HEK293 (cell line): Measurements from ENCODE around the gene SLC2A4RG.

Source experiments
- GFI1B ChIP-seq: fragments of 450-650 bp; formaldehyde crosslinking; IDR thresholded peaks from 2 replicates; pipeline ENCODE4 v1.5.1; 2016; ENCODE audit warnings: missing biosample characterization, missing genetic modification characterization
- MYNN ChIP-seq: fragments of 450-650 bp; formaldehyde crosslinking; IDR thresholded peaks from 2 replicates; pipeline ENCODE4 v1.5.1; 2016; ENCODE audit warnings: missing biosample characterization, missing genetic modification characterization, borderline replicate concordance
- SCRT1 ChIP-seq: fragments of 450-650 bp; formaldehyde crosslinking; IDR thresholded peaks from 2 replicates; pipeline ENCODE4 v1.5.1; 2016; ENCODE audit warnings: missing biosample characterization, missing genetic modification characterization, borderline replicate concordance
- SP7 ChIP-seq: fragments of 450-650 bp; formaldehyde crosslinking; IDR thresholded peaks from 2 replicates; pipeline ENCODE4 v1.5.1; 2016; ENCODE audit warnings: missing biosample characterization, missing genetic modification characterization
- ZBTB8A ChIP-seq: fragments of 450-650 bp; formaldehyde crosslinking; IDR thresholded peaks from 2 replicates; pipeline ENCODE4 v1.5.1; 2016; ENCODE audit warnings: missing biosample characterization, missing genetic modification characterization
- ZNF239 ChIP-seq: fragments of 450-650 bp; formaldehyde crosslinking; IDR thresholded peaks from 2 replicates; pipeline ENCODE4 v1.5.1; 2016; ENCODE audit warnings: missing biosample characterization, missing genetic modification characterization
- ZNF274 ChIP-seq, 2 experiments: fragments of 200-500 bp in 1 of 2; fragments of 450-650 bp in 1 of 2; sonication (Bioruptor generic) in 1 of 2; formaldehyde crosslinking in 1 of 2; IDR thresholded peaks; 2 replicates each; pipeline versions ENCODE4 v1.5.1 to v1.6.1; 2014 to 2016; ENCODE audit warnings: borderline replicate concordance in 1 of 2, inconsistent platforms in 1 of 2, low read length in 1 of 2, missing biosample characterization in 1 of 2, missing genetic modification characterization in 1 of 2
- ZNF416 ChIP-seq: fragments of 450-650 bp; formaldehyde crosslinking; IDR thresholded peaks from 2 replicates; pipeline ENCODE4 v1.5.1; 2016; ENCODE audit warnings: missing biosample characterization, missing genetic modification characterization
- ZNF600 ChIP-seq: fragments of 450-650 bp; formaldehyde crosslinking; IDR thresholded peaks from 2 replicates; pipeline ENCODE4 v1.5.1; 2016; ENCODE audit warnings: missing biosample characterization, missing genetic modification characterization
- TF ChIP-seq, protein P1 (sequence below): fragments of 450-650 bp; formaldehyde crosslinking; IDR thresholded peaks from 2 replicates; pipeline ENCODE4 v1.5.1; 2016; ENCODE audit warnings: missing biosample characterization, missing genetic modification characterization
- TF ChIP-seq, protein P2 (sequence below): fragments of 450-650 bp; formaldehyde crosslinking; IDR thresholded peaks from 2 replicates; pipeline ENCODE4 v1.5.1; 2016; ENCODE audit warnings: missing biosample characterization, missing genetic modification characterization
- TF ChIP-seq, protein P3 (sequence below): fragments of 450-650 bp; formaldehyde crosslinking; IDR thresholded peaks from 2 replicates; pipeline ENCODE4 v1.5.1; 2016; ENCODE audit warnings: missing biosample characterization, missing genetic modification characterization
- TF ChIP-seq, protein P4 (sequence below): fragments of 450-650 bp; formaldehyde crosslinking; IDR thresholded peaks from 2 replicates; pipeline ENCODE4 v1.5.1; 2017; ENCODE audit warnings: missing biosample characterization, missing genetic modification characterization

DNA sequence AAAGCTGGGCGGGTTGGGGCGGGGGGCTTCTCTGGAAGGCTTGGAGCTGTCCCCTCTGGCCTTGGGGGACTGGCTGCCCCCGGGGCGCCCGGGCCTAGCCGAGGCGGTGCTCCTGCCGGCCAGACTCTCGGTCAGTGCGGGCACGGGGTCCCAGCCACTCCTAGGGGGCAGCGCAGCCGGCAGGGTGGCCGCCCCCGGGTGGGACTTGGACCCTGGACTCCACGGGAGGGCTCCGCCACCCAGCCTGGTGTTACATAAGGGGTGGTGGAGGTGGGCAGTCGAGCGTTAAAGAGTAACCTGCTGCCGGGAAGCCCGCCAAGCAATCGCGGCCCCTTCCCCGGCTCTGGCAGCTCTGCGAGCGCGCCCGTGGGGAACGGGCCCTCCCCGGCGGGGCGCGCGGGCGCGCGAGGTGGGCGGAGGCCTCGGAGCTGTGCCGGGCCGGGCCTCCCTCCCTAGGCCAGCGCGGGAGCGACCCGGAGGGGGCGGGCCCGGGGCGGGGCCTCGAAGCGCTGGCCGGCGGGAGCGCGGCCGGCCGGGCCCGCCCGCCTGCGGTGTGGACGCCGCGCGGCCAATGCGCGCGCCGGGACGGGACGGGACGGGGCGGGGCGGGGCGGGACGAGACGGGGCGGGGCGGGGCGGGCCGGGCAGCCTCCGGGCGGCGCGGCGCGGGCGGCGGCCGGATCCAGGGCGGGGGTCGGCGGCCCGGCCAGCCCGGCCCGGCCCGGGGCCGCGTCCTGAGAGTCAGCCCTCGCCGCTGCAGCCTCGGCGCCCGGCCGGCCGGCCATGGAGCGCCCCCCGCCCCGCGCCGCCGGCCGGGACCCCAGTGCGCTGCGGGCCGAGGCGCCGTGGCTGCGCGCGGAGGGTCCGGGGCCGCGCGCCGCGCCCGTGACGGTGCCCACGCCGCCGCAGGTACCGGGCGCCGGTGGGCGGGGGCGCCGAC, at the start of gene SLC2A4RG:
- TF ChIP-seq, protein P1, sequence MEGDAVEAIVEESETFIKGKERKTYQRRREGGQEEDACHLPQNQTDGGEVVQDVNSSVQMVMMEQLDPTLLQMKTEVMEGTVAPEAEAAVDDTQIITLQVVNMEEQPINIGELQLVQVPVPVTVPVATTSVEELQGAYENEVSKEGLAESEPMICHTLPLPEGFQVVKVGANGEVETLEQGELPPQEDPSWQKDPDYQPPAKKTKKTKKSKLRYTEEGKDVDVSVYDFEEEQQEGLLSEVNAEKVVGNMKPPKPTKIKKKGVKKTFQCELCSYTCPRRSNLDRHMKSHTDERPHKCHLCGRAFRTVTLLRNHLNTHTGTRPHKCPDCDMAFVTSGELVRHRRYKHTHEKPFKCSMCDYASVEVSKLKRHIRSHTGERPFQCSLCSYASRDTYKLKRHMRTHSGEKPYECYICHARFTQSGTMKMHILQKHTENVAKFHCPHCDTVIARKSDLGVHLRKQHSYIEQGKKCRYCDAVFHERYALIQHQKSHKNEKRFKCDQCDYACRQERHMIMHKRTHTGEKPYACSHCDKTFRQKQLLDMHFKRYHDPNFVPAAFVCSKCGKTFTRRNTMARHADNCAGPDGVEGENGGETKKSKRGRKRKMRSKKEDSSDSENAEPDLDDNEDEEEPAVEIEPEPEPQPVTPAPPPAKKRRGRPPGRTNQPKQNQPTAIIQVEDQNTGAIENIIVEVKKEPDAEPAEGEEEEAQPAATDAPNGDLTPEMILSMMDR (tag by site-specific recombination), result no peak; the same call in 1 of the 2 replicates
- peak; percentile 15; the same call in 1 of the 2 replicates for TF ChIP-seq SP7 (tag by site-specific recombination)
- peak; percentile 74 for TF ChIP-seq ZBTB8A (tag by site-specific recombination)
- TF ChIP-seq, protein P2, sequence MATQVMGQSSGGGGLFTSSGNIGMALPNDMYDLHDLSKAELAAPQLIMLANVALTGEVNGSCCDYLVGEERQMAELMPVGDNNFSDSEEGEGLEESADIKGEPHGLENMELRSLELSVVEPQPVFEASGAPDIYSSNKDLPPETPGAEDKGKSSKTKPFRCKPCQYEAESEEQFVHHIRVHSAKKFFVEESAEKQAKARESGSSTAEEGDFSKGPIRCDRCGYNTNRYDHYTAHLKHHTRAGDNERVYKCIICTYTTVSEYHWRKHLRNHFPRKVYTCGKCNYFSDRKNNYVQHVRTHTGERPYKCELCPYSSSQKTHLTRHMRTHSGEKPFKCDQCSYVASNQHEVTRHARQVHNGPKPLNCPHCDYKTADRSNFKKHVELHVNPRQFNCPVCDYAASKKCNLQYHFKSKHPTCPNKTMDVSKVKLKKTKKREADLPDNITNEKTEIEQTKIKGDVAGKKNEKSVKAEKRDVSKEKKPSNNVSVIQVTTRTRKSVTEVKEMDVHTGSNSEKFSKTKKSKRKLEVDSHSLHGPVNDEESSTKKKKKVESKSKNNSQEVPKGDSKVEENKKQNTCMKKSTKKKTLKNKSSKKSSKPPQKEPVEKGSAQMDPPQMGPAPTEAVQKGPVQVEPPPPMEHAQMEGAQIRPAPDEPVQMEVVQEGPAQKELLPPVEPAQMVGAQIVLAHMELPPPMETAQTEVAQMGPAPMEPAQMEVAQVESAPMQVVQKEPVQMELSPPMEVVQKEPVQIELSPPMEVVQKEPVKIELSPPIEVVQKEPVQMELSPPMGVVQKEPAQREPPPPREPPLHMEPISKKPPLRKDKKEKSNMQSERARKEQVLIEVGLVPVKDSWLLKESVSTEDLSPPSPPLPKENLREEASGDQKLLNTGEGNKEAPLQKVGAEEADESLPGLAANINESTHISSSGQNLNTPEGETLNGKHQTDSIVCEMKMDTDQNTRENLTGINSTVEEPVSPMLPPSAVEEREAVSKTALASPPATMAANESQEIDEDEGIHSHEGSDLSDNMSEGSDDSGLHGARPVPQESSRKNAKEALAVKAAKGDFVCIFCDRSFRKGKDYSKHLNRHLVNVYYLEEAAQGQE (tag by site-specific recombination), result no peak
- TF ChIP-seq SCRT1 (tag by site-specific recombination), result no peak
- TF ChIP-seq MYNN (tag by site-specific recombination), result no peak
- TF ChIP-seq, protein P3, sequence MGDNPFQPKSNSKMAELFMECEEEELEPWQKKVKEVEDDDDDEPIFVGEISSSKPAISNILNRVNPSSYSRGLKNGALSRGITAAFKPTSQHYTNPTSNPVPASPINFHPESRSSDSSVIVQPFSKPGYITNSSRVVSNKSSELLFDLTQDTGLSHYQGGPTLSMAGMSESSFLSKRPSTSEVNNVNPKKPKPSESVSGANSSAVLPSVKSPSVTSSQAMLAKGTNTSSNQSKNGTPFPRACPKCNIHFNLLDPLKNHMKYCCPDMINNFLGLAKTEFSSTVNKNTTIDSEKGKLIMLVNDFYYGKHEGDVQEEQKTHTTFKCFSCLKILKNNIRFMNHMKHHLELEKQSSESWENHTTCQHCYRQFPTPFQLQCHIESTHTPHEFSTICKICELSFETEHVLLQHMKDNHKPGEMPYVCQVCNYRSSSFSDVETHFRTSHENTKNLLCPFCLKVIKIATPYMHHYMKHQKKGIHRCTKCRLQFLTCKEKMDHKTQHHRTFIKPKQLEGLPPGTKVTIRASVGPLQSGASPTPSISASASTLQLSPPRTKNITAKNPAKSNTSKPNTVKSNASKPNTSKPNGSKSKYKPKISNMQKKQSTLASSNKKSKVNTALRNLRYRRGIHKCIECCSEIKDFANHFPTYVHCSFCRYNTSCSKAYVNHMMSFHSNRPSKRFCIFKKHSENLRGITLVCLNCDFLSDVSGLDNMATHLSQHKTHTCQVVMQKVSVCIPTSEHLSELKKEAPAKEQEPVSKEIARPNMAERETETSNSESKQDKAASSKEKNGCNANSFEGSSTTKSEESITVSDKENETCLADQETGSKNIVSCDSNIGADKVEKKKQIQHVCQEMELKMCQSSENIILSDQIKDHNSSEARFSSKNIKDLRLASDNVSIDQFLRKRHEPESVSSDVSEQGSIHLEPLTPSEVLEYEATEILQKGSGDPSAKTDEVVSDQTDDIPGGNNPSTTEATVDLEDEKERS, result no peak
- TF ChIP-seq, protein P4, sequence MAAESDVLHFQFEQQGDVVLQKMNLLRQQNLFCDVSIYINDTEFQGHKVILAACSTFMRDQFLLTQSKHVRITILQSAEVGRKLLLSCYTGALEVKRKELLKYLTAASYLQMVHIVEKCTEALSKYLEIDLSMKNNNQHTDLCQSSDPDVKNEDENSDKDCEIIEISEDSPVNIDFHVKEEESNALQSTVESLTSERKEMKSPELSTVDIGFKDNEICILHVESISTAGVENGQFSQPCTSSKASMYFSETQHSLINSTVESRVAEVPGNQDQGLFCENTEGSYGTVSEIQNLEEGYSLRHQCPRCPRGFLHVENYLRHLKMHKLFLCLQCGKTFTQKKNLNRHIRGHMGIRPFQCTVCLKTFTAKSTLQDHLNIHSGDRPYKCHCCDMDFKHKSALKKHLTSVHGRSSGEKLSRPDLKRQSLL (tag by site-specific recombination), result no peak
- no peak for TF ChIP-seq ZNF274 (IDR thresholded peaks at IDR 0.05; ENCODE audit: low read length)
- TF ChIP-seq ZNF274 (tag by site-specific recombination; IDR thresholded peaks at IDR 0.05; ENCODE audit: borderline replicate concordance), result no peak
- no peak for TF ChIP-seq ZNF600 (tag by site-specific recombination)
- TF ChIP-seq ZNF239 (tag by site-specific recombination), result no peak
- TF ChIP-seq GFI1B (tag by site-specific recombination), result no peak
- TF ChIP-seq ZNF416 (tag by site-specific recombination), result no peak
